ENCODE measurements around the gene DYRK1A.

- TF ChIP-seq CTCF (optimal IDR thresholded peaks at IDR 0.05 in 1 of 3, IDR thresholded peaks at IDR 0.05 in 1 of 3, conservative IDR thresholded peaks at IDR 0.05 in 1 of 3; ENCODE audit: extremely low read depth in 1 of 3, insufficient read depth in 2 of 3, low read length in 3 of 3) (no peak), EZH2 (IDR thresholded peaks at IDR 0.05; ENCODE audit: low read length) (no peak)
These were observed 102.3 kb downstream of the DYRK1A start for GRCh38 chr21:37468909-37469308.
